ENCODE measurements around the gene EFCAB10. TPM values are rescaled to one million over a fixed set of nuclear protein-coding genes. Genes with fewer than 3 reads are reported as not detected.
A peak's percentile ranks its signal among the peaks of the same experiment; 100 is the strongest.

The EFCAB10 gene
- total and polyA plus RNA-seq, 2 of the 13 experiments (the other 11 are each of a cell fraction or from before 2014, with no cell fraction given), result 0.40 TPM; not detected in 1

DNA sequence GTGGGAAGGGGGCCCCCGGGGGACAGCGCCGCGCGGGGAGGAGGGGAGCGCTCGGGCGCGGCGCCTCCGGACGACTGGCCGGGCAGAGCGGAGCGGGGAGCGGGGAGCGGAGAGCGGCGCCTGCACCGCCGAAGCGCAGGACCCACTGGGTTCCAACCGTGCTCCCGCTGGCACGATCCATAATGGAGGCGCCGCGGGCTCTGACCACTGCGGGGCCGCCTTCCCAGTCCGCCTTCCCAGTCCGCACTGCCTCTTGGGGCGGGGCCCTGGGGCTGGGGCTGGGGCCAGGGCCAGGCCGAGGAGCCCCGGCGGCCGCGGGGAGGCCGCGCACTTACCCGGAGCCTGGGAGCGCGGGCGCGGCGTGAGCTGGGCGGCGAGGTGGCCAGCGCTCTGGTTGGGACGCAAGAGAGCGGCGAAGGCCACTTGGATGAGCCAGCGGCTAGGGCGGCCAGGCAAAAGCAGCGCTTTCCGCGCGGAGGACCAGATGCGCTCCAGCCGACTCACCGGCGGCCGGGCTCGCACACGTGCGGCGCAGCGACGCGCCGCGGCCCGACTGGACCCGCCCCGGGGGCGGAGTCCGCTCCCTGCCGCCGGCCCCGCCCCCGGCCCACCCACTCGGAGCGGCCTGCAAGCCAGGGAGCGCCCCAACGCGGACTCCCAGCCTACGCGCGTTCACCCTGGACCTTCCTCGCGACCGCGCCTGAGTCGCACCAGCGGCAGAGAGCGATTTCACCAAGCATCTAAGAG, 59.4 kb downstream of the EFCAB10 start, which contains the start of gene PUS7 (continued):
- TF ChIP-seq, protein P1, sequence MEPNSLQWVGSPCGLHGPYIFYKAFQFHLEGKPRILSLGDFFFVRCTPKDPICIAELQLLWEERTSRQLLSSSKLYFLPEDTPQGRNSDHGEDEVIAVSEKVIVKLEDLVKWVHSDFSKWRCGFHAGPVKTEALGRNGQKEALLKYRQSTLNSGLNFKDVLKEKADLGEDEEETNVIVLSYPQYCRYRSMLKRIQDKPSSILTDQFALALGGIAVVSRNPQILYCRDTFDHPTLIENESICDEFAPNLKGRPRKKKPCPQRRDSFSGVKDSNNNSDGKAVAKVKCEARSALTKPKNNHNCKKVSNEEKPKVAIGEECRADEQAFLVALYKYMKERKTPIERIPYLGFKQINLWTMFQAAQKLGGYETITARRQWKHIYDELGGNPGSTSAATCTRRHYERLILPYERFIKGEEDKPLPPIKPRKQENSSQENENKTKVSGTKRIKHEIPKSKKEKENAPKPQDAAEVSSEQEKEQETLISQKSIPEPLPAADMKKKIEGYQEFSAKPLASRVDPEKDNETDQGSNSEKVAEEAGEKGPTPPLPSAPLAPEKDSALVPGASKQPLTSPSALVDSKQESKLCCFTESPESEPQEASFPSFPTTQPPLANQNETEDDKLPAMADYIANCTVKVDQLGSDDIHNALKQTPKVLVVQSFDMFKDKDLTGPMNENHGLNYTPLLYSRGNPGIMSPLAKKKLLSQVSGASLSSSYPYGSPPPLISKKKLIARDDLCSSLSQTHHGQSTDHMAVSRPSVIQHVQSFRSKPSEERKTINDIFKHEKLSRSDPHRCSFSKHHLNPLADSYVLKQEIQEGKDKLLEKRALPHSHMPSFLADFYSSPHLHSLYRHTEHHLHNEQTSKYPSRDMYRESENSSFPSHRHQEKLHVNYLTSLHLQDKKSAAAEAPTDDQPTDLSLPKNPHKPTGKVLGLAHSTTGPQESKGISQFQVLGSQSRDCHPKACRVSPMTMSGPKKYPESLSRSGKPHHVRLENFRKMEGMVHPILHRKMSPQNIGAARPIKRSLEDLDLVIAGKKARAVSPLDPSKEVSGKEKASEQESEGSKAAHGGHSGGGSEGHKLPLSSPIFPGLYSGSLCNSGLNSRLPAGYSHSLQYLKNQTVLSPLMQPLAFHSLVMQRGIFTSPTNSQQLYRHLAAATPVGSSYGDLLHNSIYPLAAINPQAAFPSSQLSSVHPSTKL (CRISPR knock-in tag; IDR thresholded peaks at IDR 0.05), result no peak
- TF ChIP-seq MAZ (IDR thresholded peaks at IDR 0.05; ENCODE audit: borderline replicate concordance, low read depth, low read length), result no peak
- 0 out of 2 replicates have a peak, but pooled peaks have one; percentile 21 for TF ChIP-seq MAZ (CRISPR knock-in tag; IDR thresholded peaks at IDR 0.05; ENCODE audit: low read depth)
- TF ChIP-seq, protein P2, sequence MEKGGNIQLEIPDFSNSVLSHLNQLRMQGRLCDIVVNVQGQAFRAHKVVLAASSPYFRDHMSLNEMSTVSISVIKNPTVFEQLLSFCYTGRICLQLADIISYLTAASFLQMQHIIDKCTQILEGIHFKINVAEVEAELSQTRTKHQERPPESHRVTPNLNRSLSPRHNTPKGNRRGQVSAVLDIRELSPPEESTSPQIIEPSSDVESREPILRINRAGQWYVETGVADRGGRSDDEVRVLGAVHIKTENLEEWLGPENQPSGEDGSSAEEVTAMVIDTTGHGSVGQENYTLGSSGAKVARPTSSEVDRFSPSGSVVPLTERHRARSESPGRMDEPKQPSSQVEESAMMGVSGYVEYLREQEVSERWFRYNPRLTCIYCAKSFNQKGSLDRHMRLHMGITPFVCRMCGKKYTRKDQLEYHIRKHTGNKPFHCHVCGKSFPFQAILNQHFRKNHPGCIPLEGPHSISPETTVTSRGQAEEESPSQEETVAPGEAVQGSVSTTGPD (CRISPR knock-in tag; IDR thresholded peaks at IDR 0.05), result no peak
- peak; percentile 75; the same call in 1 of the 2 replicates for TF ChIP-seq HOXA5 (CRISPR knock-in tag; IDR thresholded peaks at IDR 0.05)
- TF ChIP-seq, protein P3, sequence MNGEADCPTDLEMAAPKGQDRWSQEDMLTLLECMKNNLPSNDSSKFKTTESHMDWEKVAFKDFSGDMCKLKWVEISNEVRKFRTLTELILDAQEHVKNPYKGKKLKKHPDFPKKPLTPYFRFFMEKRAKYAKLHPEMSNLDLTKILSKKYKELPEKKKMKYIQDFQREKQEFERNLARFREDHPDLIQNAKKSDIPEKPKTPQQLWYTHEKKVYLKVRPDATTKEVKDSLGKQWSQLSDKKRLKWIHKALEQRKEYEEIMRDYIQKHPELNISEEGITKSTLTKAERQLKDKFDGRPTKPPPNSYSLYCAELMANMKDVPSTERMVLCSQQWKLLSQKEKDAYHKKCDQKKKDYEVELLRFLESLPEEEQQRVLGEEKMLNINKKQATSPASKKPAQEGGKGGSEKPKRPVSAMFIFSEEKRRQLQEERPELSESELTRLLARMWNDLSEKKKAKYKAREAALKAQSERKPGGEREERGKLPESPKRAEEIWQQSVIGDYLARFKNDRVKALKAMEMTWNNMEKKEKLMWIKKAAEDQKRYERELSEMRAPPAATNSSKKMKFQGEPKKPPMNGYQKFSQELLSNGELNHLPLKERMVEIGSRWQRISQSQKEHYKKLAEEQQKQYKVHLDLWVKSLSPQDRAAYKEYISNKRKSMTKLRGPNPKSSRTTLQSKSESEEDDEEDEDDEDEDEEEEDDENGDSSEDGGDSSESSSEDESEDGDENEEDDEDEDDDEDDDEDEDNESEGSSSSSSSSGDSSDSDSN (CRISPR knock-in tag; IDR thresholded peaks at IDR 0.05), result peak; percentile 85; the same call in 1 of the 2 replicates
- TF ChIP-seq ZNF616 (CRISPR knock-in tag; IDR thresholded peaks at IDR 0.05; ENCODE audit: low read depth), result peak; percentile 25; the same call in 1 of the 2 replicates
- TF ChIP-seq ZNF552 (CRISPR knock-in tag; IDR thresholded peaks at IDR 0.05; ENCODE audit: borderline replicate concordance), result no peak
- TF ChIP-seq RAD21 (CRISPR knock-in tag; IDR thresholded peaks at IDR 0.05), result peak; percentile 61; the same call in 1 of the 2 replicates
- no peak for TF ChIP-seq HCFC1 (IDR thresholded peaks at IDR 0.05; ENCODE audit: low read depth, low read length)
- TF ChIP-seq RNF2 (conservative IDR thresholded peaks at IDR 0.05; ENCODE audit: low read depth), result peak; percentile 24; the same call in 1 of the 2 replicates
- no peak for TF ChIP-seq TBX3 (IDR thresholded peaks at IDR 0.05; ENCODE audit: borderline replicate concordance)
- TF ChIP-seq AGO1 (IDR thresholded peaks at IDR 0.05; ENCODE audit: low read depth, low read length, poor library complexity, severe bottlenecking), result no peak
- TF ChIP-seq ZNF143 (CRISPR knock-in tag; IDR thresholded peaks at IDR 0.05), result peak; percentile 46; the same call in 1 of the 2 replicates
- TF ChIP-seq, protein P4, sequence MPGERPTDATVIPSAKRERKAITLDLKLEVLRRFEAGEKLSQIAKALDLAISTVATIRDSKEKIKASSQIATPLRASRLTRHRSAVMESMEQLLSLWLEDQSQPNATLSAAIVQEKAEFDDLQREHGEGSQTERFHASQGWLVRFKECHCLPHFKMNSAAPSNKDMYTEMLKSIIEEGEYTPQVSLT (CRISPR knock-in tag; IDR thresholded peaks at IDR 0.05; ENCODE audit: borderline replicate concordance, low read depth), result no peak
- TF ChIP-seq PHF8 (CRISPR knock-in tag; IDR thresholded peaks at IDR 0.05), result peak; percentile 93
